Mesenteric fat pad (tissue), 1 donor: Measurements from ENCODE around the gene EFCAB12. TPM values are rescaled to one million over a fixed set of nuclear protein-coding genes. Genes with fewer than 3 reads are reported as not detected.
"Not testable (repeated sequence)": the region's sequence is repeated elsewhere in the genome, so short reads cannot be mapped to it uniquely, and the experiment has no call there.

ENCODE experiments used
- DNase-seq: peaks from one replicate; pipeline ENCODE4 v3.0.0-alpha.2; 2020; ENCODE audit warnings: low spot score
- total RNA-seq: library from RNA; stranded (reverse); fragmentation: NEBNext Ultra II Directional; extraction: Animal tissue kit (Norgen Biotek cat#: 25700); gene quantifications from one replicate; pipeline ENCODE4 v1.2.1, GENCODE V29; 2021
- donor health status: DM: yes; HTN: yes; CAD: no.

EFCAB12 gene
- total RNA-seq, 1 donor from 2014 or later, result 1.1 TPM

DNA sequence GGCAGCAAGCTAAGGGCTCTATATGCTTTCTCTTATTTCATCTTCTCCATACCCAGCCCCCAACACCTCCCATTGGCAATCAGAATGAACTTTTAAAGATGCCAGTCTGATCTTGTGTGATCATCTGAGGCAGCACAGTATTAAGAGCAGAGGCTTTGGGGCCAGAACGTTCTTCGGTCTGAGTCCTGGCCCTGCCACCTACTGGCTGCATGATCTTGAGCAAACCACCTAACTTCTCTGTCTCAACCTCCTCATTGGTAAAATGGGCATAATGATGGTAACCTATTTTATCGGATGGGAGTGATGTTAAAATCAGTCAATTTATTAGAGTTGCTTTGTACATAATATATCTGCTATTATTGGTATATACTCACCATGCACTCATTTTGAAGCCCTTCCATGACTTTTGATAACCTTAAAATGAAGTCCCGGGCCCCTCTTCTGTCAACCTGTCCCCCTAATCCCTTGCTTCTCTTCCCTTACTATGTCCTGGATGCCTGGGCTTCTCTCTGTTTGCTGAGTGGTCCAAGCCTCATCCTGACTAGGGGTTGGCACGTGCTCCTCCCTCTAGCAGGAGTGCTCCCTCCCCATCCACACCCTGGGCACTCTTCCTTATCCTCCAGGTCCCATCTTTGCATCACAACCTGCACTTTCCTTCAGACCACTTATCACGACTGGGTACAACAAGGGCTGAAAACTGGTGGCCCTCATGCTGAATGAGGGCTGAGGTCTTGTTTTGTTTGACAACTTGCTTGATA is 6.3 kb downstream of the EFCAB12 start:
- DNase-seq, result no peak

DNA sequence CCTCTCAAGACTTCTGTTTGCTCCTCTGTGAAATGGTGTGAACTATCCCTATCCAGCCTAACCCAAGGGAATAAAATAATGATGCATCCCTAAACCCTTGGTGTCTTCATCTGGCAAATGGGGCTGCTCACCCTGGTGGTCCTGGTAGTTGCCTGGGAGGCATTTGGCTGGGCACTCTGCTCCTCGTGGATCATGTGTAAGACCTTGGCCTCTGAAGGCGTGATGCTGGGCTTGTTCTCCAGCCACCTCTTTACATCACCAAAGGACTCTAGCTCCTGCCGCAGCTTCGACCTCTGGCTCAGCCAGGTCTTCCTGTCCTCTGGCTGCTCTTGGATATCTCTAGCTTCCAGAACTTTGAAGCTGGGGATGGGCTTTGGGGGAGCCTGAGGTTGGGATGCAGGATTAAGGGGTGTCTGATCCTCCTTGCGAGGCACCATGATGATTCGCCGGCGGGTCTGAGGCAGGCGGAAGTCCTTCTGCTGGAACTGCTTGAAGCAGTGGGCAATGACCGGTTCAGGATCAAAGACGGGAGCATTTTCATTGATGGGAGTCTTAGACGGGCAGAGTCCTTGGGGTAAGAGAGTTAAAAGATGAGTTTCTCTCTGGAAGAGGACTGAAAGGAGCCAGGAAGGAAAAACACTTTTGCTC is 7.1 kb downstream of the EFCAB12 start:
- no peak for DNase-seq

DNA sequence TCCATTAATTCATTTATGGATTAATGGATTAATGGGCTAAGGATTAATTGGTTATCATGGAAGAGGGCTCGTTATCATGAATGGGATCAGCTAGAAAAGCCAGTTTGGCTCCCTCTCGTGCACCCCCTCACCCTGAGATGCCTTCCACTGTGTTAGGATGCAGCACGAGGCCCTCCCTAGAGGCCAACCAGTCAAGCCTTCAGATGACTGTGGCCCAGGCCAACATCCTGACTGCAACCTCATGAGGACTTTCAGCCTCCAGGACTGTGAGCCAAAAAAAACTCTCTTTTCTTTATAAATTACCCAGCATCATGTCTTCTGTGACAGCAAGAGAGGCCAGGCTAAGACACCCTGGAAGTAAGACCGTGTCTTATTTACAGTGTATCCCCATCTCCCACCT is 9.0 kb downstream of the EFCAB12 start:
- no peak for DNase-seq

DNA sequence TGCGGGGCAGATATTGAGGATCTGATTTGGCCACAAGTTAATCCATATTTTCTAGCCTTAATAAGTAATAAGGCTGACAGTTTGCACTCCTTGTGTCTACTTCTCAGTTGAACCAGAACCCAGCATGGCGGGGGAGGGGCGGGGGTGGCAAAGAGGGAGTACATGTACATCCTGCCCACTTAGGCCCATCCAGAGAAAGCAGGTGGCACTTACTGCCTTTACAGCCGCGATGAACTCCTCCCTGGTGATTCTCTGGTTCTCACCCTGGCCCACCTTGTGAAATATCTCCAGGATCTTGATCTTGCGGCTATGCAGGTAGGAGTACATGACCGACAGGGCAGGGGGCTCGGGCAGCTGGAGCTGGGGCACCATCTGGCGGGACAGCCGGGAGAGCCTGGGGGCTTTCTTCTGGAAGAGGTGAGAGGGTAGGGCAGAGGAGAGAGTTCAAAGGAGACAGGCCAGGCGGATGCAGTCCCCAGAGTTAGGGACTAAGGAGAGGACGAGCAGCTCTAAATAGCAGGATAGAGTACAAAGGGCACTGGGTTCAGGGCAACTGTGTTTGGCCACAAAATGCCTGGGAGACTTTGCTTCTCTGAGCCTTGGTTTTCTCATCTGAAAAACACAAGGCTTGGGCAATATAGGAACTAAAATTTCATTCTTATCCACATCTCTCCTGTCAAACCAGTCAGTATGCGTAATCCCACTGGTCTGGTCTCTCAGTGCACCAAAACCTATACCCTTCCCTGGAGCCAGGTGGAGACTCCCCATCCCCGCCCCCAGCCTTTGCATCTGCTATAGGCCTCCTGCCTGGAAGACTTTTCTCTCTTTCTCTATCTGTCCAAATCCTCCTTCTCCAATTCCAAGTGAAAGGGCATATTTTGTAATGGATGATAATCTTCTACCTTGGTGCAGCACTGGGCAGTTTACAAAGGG is 10.1 kb downstream of the EFCAB12 start:
- DNase-seq, result no peak

DNA sequence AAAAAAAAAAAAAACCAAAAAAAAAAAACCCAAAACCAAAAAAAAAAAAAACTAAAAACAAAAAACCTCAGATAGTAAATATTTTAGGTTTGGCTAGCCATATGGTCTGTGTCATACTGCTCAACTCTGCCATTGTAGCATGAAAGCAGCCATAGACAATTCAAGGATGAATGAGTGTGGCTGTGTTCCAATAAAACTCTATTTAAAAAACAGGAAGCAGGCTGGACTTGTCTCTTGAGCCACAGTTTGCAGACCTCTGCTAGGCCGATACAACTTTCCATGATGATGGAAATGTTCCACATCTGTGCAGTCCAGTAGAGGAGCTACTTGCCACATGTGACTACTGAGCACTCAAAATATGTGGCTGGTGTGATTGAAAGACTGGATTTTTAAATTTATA is 11.1 kb downstream of the EFCAB12 start:
- no peak for DNase-seq

DNA sequence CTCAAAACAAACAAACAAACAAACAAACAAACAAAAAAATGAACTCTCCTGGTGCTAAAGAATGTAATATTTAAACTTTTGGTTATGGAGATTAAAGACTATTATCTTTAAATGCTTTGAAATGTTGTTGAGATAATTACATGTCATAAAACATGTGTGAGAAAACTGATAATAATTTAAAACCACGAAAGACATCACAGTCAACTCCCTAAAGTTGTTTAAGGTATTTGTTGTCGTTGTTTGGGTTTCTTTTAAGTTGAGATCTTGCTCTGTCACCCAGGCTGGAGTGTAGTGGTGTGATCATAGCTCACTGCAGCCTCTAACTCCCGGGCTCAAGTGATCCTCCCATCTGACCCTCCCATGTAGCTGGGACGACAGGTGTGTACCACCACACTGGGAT is 12.0 kb downstream of the EFCAB12 start:
- no peak for DNase-seq

DNA sequence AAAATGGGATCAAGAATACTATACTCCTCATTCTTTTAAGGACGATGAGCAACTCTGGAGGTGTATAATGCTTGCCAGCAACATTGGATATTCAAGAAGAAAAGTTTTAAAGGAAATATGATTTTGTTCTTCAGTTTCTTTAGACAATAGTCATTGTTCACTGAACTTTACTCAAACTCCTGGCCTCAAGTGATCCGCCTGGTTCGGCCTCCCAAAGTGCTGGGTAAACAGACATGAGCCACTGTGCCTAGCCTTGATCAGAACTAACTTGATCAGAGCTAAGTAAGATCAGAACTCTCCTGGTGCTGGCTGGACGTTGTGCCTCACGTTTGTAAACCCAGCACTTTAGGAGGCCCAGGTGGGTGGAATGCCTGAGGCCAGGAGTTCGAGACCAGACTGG is 12.6 kb downstream of the EFCAB12 start:
- no peak for DNase-seq

DNA sequence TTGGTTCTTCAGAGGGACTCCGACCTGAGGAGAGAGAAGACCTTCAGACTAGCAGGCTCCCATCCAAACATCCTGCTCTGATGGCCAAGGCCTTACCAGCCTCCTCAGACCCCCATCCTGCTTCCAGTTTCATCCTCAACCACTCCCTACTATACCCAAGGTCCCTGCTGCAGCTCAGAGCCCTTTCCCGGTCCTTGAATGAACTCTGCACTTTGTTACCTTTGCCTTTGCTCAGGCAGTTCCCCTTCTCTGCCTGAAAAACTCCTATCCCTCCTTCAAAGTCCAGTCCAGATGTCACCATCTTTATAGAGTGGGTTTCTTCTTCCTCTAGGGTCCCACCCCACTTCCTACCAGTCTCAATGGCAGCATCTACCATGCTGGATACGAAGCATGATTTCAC is 13.1 kb downstream of the EFCAB12 start:
- no peak for DNase-seq

DNA sequence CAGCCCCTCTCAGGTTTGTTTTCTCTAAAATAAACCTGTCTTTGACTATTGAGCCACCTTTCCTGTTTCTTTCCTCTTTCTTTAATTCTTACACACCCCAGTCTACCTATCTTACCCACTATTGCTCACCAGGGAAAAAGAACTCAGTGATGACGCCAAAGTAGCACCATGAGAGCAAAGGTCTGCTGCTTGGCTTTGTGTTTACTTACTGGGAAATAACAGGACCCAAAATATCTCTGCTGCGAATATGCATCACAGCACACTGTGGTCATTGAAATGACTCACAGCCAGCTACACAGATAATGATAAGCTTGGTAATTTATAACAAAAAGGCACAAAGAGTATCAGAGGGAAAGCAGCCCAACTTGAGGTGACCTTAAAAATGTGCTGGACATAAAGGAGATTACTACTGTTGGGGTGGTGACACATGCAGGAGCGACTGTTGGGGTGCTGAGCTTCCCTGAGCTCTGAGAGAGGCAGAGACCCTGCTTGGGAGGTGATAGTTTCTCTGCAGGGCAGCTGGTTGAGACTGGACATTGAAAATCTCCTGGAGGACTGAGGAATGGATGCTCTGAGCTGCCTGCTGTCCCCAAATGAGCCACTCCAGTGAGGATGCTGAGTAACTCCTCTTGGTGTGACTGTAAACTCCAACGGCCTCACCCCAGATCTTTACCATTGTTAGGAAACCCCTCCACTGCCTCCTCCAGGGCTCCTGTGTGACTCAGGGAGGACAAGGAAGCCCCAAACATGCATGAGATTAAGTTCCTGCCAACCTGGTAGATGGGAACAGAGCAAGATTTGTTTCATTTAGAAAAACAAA is 14.5 kb downstream of the EFCAB12 start:
- no peak for DNase-seq

DNA sequence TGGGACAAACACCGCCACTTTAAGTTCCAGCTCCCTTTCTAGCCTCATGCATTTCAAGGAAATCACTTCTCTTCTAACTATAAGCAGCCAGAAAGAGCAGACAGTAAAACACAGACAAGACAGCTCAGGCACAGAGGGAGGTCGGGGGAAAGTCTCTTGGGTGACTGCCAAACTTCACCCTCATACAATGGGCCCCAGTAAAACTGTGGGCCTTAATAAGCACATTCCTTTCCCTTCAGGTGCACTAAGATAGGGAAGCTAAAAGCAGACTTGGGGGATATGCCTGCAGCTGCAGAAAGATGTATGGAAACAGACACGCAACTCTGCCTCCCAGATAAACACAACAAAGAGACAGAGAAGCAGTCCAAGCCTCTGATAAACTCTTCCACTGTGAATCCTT is 15.2 kb downstream of the EFCAB12 start:
- not testable (repeated sequence) for DNase-seq

DNA sequence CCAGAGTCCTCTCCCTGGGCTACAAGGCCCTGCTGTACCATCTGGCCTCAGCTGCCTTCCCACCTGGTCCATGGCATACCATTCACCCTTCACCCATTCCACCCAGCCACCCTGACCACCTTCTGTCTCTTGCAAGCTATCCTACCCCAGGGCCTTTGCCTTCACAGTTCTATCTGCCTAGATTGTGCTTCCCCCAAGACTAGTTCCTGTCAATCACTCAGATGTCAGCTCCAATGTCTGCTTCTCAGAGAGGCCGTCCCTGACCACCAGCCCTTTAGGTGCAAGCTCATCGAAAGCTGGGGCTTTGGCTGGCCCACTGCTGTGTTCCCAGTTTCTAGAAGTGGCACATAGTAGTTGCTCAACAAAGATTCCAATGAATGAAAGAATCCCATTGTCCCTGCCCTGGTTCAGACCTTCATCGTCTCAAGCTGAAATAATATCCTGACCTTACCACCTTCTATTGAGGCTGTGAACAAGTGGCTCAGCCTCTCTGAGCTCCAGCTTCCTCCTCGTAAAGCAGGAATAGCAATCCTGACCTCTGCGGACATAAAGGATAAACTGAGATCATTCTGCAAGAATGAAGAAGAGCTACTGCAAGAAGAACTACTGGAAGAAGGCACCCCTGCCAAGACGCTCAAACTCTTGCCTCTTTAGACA is 15.8 kb downstream of the EFCAB12 start:
- no peak for DNase-seq

DNA sequence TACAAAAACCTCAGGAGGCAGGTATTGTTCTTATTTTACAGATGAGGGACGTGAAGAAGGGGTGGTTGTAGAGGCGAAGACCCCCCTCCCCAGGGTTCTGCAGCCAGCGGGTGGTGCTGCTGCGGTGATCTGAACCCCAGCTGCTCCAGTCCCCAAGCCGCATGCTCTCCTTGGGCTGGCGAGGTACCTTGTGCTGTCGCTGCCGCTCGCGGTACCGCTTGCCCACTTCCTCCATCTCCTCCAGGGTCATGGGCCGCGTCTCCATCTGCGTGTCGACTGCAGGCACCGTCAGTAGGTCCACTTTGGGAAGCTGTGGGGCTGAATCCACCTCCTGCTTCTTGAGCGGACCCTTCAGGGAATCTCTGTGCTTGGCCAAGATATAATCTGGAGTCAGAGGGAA is 17.5 kb downstream of the EFCAB12 start:
- DNase-seq, result peak; percentile 64

DNA sequence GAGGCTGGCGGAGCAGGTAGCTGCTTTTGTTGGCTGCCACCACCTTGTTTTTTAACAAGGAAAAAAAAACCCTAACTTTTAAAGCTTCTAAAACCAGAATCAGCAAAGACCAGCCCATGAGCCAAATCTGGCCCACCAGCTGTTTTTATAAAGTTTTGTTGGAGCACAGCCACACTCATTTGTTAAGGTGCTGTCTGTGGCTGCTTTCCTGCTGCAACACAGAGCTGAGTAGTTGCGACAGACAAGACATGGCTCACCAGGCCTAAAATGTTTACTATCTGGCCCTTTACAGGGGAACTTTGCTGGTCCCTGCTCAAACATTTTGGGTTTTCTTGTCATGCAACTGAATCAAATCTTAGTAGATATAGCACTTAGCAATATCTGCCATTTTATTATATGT is 18.9 kb downstream of the EFCAB12 start:
- no peak for DNase-seq

DNA sequence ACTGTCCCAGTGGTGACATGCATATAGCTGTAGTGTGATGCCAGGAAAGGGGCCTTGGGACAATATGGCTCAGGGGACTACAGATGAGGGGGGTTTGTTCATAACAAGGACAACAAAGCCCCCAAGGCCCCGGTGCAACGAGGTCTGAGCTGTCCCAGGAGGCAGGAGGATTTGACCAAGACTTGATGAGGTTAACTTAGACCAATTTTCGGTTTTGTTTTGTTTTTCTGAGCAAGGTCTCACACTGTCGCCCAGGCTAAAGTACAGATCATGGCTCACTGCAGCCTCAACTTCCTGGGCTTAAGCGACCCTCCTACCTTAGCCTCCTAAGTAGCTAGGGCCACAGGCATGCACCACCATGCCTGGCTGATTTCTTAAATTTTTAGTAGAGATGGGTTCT is 23.8 kb downstream of the EFCAB12 start:
- no peak for DNase-seq

DNA sequence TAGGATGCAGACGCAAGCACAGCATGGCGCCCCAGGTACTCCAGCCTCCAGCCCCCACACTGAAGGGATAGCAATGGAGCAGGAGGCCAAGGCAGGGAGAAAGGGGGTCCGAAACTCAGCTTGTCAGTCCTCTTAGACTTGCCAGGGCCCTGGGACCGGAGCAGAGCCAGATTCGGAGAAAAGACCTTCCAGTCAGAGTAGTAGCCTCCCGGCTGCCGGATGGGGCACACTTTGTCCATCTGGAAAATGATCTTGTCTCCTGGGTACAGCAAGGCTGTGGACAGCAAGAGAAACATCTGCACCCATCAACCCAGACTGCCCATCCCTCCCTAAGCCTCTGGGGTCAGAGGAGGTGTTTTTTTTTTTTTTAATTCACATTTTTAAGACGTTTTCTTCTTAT is 24.3 kb downstream of the EFCAB12 start:
- no peak for DNase-seq

DNA sequence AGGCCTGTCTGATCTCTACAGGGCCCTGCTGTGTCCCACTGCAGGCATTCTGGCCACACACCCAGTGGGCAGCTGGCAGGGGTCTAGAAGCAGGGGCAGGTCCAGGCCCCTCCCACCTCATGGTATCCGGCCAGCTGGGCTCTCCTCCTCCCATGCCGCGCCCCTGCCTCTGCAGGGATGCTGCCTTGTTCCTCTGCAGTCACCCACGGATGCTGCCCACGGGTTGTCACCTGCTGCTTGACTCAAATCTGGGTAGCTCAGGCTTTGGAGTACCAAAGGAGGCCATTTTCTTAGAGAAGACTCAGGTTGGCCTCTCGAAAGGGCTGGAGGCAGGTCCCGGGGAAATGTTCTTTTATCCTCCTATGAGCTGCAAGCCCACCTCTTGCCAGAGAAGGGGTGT is 25.0 kb downstream of the EFCAB12 start:
- no peak for DNase-seq

DNA sequence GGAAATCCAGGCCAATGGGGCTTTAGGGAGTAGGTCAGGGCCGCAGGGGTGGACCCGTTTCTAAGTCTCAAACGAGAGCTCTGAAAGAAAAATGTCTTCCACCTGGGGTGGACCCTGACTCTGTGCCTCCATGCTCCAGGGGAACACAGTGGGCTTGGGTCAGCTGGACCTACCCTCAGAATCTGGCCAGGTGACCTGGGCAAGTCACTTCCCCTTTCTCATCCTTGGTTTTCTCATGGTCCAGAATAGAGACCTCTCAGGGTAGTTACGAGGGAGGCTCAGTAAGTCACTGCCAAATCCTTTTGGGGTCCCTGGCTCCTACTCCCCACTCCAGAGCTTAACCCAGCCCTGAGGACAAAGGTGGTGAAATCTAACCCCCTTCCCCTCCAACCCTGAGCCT is 25.8 kb downstream of the EFCAB12 start:
- DNase-seq, result no peak

DNA sequence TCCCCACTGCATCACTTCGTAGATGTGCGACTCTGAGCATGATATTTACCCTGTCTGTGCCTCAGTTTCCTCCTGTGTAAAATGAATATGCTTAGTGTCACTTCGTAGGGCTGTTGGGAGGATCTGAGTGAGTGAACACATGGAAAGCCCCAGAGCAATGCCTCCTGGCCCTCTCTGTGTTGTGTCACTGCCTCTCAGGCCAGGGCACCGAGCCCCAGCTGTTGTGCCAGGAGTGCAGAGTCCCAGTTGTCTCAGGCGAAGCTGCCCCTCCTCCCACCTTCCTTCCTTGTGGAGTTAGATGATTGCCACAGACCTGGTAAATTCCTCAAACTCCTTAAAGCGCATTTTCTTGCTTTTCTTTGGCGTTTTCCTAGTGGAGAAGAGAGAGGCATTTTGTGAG is 26.2 kb downstream of the EFCAB12 start:
- no peak for DNase-seq

DNA sequence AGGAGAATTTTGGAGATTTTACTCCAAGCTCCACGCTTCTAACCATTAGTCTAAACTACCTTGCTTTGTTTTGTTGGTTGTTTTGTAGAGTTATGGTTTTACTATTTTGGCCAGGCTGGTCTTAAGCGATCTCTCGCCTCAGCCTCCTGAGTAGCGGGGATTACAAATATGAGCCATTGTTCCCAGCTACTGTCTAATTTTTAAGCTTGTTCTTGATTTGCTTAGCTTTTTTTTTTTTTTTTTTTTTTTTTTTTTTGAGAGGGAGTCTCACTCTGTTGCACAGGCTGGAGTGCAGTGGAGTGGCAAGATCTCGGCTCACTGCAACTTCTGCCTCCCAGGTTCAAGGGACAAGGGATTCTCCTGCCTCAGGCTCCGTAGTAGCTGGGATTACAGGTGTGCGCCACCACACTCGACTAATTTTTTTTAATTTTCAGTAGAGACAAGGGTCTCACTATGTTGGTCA is 28.5 kb downstream of the EFCAB12 start:
- DNase-seq, result no peak

DNA sequence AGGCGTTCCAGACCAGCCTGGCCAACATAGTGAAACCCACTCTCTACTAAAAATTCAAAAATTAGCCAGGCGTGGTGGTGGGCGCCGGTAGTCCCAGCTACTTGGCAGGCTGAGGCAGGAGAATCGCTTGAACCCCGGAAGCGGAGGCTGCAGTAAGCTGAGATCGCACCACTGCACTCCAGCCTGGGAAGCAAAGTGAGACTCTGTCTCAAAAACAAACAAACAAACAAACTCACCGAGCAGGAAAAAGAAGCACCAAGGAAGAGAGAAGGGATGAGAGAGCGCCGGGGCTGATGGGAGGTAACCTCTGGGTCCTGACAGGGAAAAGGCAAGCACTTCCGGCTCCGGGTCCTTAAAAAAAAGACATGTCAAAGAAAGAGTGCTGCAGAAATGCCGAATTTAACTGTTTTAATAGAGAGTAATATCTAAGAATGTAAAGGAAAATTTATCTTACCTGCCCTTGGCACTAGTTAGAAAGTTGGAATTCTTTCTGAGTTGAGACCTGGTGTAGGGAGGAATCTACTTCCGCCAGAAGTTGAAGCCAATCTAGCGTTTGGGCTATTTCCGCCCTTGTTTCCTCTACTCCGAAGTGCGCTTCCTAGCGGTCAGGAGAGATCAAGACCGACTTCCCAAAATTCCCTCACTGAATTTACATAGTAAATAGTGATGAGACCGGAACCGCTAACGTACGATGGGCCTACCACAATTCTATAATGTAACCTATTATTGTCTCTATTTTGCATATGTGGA is 29.1 kb downstream of the EFCAB12 start:
- no peak for DNase-seq
